Muscle layer of duodenum (tissue), 2 donors: ENCODE results near the gene GADD45A.
A peak's percentile ranks its signal among the peaks of the same experiment; 100 is the strongest.

Source experiments
- H3K27ac ChIP-seq: one replicate; pipeline ENCODE4 v1.7.0; 2013; ENCODE audit warnings: mild to moderate bottlenecking, low read length
- H3K27me3 ChIP-seq: one replicate; pipeline ENCODE4 v1.7.0; 2013; ENCODE audit warnings: low read depth, mild to moderate bottlenecking, control low read depth, low read length
- H3K36me3 ChIP-seq, 2 donors: one replicate each; pipeline ENCODE4 v1.7.0; 2013; ENCODE audit warnings: low read length in 2 of 2, control low read depth in 1 of 2, mild to moderate bottlenecking in 1 of 2; ENCODE audit not compliant: insufficient read depth in 2 of 2, control insufficient read depth in 1 of 2
- H3K4me1 ChIP-seq, 2 donors: one replicate each; pipeline ENCODE4 v1.7.0; 2013; ENCODE audit warnings: low read length in 2 of 2, mild to moderate bottlenecking in 2 of 2, control low read depth in 1 of 2, moderate library complexity in 1 of 2; ENCODE audit not compliant: insufficient read depth in 2 of 2, control insufficient read depth in 1 of 2
- H3K4me3 ChIP-seq, 2 donors: one replicate each; pipeline ENCODE4 v1.7.0; 2013; ENCODE audit warnings: low read length in 2 of 2, low read depth in 1 of 2, mild to moderate bottlenecking in 1 of 2
- H3K9me3 ChIP-seq, 2 donors: one replicate each; pipeline ENCODE4 v1.7.0; 2013; ENCODE audit warnings: low read length in 2 of 2, control low read depth in 1 of 2, mild to moderate bottlenecking in 1 of 2; ENCODE audit not compliant: control insufficient read depth in 1 of 2
- donor health status: healthy.

Gene GADD45A

DNA sequence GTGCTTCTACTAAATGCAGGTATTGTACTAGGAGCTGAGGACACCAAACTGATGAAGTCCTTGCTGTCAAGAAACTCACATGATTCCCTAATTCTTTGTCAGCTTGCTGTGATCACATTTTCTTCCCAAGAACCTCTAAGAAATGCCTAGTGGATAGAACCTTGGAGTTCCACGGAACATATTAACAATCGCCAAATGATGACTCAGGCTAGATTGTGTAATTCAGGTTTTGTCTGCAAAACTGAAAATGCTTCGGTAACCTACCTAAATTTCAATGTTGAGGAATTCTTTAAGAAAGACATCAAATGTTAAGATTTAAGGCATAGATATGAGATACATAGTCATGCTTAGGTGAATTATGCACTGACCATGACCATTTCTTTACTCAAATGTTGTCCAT is 1.7 kb upstream of the GADD45A start:
- Histone ChIP-seq H3K4me1 (peaks cover 6 to 13% of the 10 kb centered on the region in 2 donors), H3K27ac (no peak overlapping the region), H3K36me3 (peaks cover 8 to 15% of the 10 kb centered on the region in 2 donors), H3K4me3 (no peak overlapping the region), H3K27me3 (no peaks in the 10 kb centered on the region), H3K9me3 (no peaks in the 10 kb centered on the region)

DNA sequence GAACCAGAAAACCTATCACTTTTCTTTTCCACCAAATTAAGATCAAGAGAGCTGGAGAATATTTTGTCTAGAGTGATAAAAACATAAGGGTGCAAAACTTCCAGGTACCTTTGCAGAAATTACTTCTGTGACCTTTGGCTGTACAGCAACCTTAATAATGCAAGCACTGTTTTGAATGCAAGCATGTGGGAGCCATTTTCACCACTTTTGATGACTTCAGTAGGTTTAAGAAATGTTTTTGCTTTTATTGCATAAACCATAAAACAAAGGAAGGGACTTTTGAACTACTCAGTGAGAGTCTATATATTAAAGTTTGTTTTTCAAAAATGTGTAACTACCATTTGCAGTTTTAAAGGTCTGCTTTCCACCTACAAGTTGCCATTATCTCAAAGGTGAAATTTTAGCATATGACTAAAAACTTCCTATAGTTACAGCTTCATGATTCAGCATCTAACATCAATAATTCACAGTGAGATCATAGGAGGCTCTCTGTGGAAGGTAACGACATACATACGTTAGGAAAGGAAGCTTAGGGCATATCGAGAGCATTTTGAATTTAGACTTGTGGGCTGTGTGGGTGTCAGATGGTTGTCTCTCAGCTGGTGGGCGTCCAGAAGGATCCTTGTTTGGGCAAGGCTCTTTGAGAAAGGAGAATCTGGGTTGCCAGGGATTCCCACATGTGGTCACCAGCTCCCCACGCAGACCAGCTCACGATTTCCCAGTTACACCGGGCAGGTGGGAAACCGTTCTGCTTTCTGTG is 1.1 kb upstream of the GADD45A start:
- peaks cover 6 to 13% of the 10 kb centered on the region in 2 donors for H3K4me1 ChIP-seq
- peaks cover 15 to 16% of the 10 kb centered on the region in 2 donors for H3K36me3 ChIP-seq
- H3K27ac ChIP-seq = peak overlapping the region; percentile 74
- no peaks in the 10 kb centered on the region for H3K27me3 ChIP-seq
- H3K4me3 ChIP-seq = peak overlapping the region; percentile 60 to 94
- no peaks in the 10 kb centered on the region for H3K9me3 ChIP-seq

DNA sequence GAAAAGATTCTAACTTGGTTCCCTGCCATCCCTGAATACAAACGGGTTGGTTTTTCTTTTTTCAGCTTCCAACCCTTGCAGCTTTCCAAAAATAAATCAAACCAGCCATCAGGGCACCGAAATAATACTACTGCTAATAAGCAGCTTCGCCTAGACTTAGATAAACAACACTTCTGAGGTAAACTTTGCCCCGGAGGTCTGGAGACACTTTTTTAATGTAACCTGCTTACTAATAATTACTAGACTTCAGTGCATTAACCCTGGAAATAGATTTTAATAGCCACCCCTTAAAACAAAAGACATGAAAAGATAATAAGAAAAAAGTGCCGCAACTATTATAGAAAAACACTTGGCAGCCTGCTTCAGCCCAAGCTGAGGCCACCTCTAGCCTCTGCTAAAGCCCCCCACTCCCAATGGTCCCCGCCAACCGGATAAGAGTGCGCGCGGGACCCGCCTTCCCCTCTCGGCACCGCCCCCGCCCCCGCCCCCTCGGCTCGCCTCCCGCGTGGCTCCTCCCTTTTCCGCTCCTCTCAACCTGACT is 405 bp upstream of the GADD45A start:
- H3K36me3 ChIP-seq = peaks cover 21 to 22% of the 10 kb centered on the region in 2 donors
- H3K27ac ChIP-seq = peak overlapping the region; percentile 74
- no peaks in the 10 kb centered on the region for H3K9me3 ChIP-seq
- peaks cover 6 to 13% of the 10 kb centered on the region in 2 donors for H3K4me1 ChIP-seq
- no peaks in the 10 kb centered on the region for H3K27me3 ChIP-seq
- peak overlapping the region; percentile 60 to 94 for H3K4me3 ChIP-seq

DNA sequence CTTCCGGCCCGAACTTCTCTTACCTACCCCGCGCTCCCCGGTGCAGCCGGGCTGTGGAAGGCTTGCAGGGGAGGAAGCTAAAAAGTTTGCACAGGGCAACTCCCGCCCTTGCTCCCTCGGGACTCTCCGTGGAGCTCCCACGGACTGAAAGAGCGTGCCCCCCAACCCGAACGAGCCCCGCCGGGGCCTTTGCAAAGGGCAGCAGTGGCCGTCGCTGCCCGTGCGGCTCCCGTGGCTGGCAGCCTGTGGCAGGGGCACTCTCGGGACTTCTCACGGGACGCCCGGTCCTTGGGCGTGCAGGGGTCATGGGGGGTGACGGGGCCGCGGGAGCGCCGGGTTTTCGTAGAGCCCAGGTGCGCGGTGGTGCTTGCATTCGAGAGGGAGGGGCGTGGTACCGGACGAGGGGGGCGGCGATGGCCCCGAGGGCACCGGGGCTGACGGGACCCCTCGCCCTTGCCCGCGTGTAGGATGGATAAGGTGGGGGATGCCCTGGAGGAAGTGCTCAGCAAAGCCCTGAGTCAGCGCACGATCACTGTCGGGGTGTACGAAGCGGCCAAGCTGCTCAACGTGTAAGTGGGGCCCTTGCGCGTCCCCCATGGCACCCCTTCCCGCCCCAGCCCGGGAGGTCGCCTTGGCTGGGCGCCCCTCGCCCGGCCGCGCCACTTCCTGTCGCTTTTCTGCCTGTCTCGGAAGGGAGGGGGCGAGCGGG is 711 bp downstream of the GADD45A start:
- peaks cover 22 to 23% of the 10 kb centered on the region in 2 donors for H3K36me3 ChIP-seq
- H3K27ac ChIP-seq = peak overlapping the region; percentile 88
- no peaks in the 10 kb centered on the region for H3K27me3 ChIP-seq
- H3K4me3 ChIP-seq = peak overlapping the region; percentile 82 to 94
- no peaks in the 10 kb centered on the region for H3K9me3 ChIP-seq
- H3K4me1 ChIP-seq = peaks cover 6 to 13% of the 10 kb centered on the region in 2 donors

DNA sequence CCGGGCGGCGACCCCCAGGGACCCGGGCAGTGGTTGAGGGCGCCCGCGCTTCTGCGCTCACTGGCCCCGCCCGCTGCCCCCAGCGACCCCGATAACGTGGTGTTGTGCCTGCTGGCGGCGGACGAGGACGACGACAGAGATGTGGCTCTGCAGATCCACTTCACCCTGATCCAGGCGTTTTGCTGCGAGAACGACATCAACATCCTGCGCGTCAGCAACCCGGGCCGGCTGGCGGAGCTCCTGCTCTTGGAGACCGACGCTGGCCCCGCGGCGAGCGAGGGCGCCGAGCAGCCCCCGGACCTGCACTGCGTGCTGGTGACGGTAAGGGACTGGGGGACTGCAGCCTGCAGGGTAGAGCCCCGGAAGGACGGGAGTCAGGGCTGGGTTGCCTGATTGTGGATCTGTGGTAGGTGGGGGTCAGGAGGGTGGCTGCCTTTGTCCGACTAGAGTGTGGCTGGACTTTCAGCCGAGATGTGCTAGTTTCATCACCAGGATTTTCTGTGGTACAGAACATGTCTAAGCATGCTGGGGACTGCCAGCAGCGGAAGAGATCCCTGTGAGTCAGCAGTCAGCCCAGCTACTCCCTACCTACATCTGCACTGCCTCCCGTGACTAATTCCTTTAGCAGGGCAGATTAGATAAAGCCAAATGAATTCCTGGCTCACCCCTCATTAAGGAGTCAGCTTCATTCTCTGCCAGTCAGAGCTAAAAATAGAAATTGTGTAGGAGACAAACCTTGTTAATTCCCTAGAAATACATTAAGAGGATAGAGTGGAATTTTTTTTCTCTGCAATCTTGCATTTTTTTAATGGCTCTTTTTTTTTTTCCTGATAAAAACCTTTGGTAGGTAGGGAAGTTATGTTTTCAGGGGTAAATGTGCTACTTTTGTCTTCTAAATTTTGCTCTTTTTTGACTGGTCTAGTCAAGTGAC is 1.5 kb downstream of the GADD45A start:
- Histone ChIP-seq H3K27ac (peak overlapping the region; percentile 88), H3K36me3 (peaks cover 22 to 23% of the 10 kb centered on the region in 2 donors), H3K9me3 (no peaks in the 10 kb centered on the region), H3K27me3 (no peaks in the 10 kb centered on the region), H3K4me3 (peak overlapping the region; percentile 82 to 94), H3K4me1 (peaks cover 6 to 13% of the 10 kb centered on the region in 2 donors)

DNA sequence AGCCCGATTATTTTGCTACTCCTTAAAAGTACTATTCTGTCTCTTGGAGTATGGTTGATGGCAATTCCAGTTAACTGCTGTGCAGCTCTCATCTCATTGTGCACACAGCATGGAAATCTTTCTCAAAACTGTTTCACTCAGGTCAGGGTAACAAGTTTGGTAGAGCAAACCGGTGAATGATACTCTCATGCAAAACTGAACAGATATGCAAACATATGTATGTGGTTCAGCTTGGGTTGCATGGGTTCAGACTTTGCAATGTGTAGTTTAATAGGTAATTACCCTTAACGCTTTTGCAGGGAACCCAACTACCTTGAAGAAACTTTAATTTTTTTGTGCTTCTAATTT is 2.2 kb downstream of the GADD45A start:
- H3K9me3 ChIP-seq = no peaks in the 10 kb centered on the region
- H3K4me1 ChIP-seq = peaks cover 6 to 13% of the 10 kb centered on the region in 2 donors
- peak overlapping the region; percentile 82 to 94 for H3K4me3 ChIP-seq
- no peaks in the 10 kb centered on the region for H3K27me3 ChIP-seq
- H3K27ac ChIP-seq = peak overlapping the region; percentile 88
- H3K36me3 ChIP-seq = peaks cover 22 to 23% of the 10 kb centered on the region in 2 donors

DNA sequence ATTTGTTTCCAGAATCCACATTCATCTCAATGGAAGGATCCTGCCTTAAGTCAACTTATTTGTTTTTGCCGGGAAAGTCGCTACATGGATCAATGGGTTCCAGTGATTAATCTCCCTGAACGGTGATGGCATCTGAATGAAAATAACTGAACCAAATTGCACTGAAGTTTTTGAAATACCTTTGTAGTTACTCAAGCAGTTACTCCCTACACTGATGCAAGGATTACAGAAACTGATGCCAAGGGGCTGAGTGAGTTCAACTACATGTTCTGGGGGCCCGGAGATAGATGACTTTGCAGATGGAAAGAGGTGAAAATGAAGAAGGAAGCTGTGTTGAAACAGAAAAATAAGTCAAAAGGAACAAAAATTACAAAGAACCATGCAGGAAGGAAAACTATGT is 2.6 kb downstream of the GADD45A start:
- Histone ChIP-seq H3K27me3 (no peaks in the 10 kb centered on the region), H3K9me3 (no peaks in the 10 kb centered on the region), H3K36me3 (peaks cover 22 to 23% of the 10 kb centered on the region in 2 donors), H3K4me1 (peaks cover 6 to 13% of the 10 kb centered on the region in 2 donors), H3K27ac (no peak overlapping the region), H3K4me3 (peak overlapping the region in 1 of 2 donors; percentile 94)

DNA sequence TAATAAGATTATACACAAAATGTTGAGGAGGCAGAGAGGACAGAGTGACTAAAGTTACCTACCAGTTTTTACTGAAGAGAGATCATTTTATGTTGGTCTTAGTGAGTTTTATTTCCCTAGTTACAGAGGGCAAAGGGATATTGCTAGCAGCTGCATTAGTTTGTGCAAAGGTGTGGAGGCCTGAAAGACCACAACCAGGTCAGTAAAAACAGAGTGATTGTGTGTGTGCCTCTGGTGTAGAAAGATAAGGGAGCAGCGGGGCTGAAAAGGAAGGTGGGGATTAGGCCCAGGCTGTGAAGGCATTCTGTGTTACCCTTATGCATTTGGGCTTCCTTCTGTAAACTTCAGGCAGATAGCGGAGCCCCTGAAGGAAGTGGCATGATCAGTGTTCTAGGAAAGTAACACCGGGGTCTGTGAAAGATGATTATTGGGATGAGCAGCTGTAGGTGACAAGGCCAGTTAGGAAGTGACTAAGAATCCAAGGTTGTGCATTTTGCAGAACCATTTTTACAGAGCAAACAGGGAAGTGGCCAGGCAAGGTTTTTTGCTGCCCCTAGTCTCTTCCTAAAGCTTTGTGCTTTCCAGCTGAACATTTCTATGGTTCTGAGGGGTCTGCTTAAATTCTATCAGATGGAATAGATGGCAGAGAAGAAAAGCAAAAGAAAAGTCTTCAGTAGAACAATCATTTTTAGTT is 3.7 kb downstream of the GADD45A start:
- no peak overlapping the region for H3K4me3 ChIP-seq
- peaks cover 22 to 23% of the 10 kb centered on the region in 2 donors for H3K36me3 ChIP-seq
- H3K27ac ChIP-seq = no peak overlapping the region
- no peaks in the 10 kb centered on the region for H3K27me3 ChIP-seq
- peaks cover 6 to 13% of the 10 kb centered on the region in 2 donors for H3K4me1 ChIP-seq
- H3K9me3 ChIP-seq = no peaks in the 10 kb centered on the region

DNA sequence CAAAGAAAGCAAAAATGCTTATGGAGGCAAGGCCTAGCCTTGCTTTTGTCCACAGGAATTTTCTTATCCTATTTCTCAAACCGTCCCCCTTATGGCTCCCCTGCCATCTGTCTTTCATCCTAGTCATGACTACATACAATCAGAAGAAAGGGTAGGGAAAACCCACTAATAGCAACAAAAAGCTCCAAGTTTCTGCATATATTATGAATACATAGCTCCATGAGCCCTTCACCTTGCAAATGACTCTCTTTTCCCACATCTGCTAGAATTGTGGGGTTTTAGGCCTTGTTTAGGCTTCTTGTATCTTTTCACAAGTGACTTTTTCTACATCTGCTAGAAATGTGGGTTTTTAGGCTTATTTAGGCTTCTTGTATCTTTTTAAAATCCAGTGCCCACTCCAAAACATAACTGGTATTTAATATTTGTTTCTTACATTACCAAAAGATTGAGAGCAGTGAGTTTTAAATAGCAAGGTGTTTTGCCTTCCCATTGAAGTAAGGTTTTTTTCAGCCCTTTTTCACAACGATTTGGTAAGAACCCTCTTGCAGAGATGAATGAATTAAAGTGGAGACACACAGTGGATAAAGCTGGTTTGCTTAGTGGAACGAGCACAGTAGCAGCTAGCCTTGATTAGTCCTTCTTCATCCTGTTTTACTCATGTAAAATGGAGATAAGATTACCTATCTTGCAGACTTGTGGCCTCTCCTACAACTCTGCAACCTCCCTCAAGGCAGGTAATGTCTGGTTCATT is 4.4 kb downstream of the GADD45A start:
- Histone ChIP-seq H3K9me3 (no peaks in the 10 kb centered on the region), H3K27me3 (no peaks in the 10 kb centered on the region), H3K27ac (no peak overlapping the region)

DNA sequence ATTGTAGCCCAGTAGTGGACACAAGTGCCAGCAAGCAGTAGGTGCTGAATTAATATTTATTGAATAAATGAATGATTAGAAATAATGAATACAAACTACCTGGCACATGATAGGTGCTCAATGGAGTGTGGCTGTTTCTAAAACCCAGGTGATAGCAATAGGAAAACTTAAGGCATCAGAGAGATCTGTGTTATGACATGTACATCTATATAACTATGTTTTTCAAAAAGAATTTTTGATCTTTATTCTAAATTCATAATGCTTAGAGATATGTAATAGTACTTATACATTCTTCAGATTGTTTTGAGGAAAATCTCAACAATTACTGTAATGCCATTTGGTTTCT is 5.0 kb downstream of the GADD45A start:
- Histone ChIP-seq H3K27ac (no peak overlapping the region), H3K36me3 (peaks cover 22 to 23% of the 10 kb centered on the region in 2 donors), H3K4me1 (peaks cover 0 to 9% of the 10 kb centered on the region in 2 donors), H3K4me3 (no peak overlapping the region), H3K27me3 (no peaks in the 10 kb centered on the region), H3K9me3 (no peaks in the 10 kb centered on the region)

More for the DNA sequence above, 4.4 kb downstream of the GADD45A start:
- Histone ChIP-seq H3K4me3 (no peak overlapping the region), H3K4me1 (peaks cover 1 to 9% of the 10 kb centered on the region in 2 donors), H3K36me3 (peaks cover 22 to 23% of the 10 kb centered on the region in 2 donors)
